SK-N-MC (cell line): ENCODE measurements around the gene ARHGAP22.

ENCODE experiments used
- DNase-seq: peaks from one replicate; pipeline ENCODE4 v3.0.0-alpha.2; 2011; ENCODE audit warnings: low read depth, low spot score
- H3K27ac ChIP-seq: fragments of 200-600 bp; sonication (generic); 2 replicates; pipeline ENCODE4 v1.5.1; 2016; ENCODE audit warnings: mixed run types
- H3K36me3 ChIP-seq: fragments of 200-600 bp; sonication (generic); 2 replicates; pipeline ENCODE4 v1.6.1; 2017; ENCODE audit warnings: antibody characterized with exemption, low read length, mixed read lengths; ENCODE audit not compliant: insufficient read depth
- H3K4me3 ChIP-seq: fragments of 200-600 bp; sonication (generic); 2 replicates; pipeline ENCODE4 v1.5.1; 2016
- H3K9ac ChIP-seq: fragments of 200-600 bp; sonication (generic); 2 replicates; pipeline ENCODE4 v1.8.0; 2017; ENCODE audit warnings: mixed run types, mixed read lengths; ENCODE audit not compliant: insufficient read length
- H3K9me3 ChIP-seq: fragments of 200-600 bp; sonication (generic); 2 replicates; pipeline ENCODE4 v1.6.1; 2017; ENCODE audit warnings: low read depth, mild to moderate bottlenecking, antibody characterized with exemption, low read length, moderate library complexity, mixed read lengths
- EZH2 ChIP-seq: fragments of 200-600 bp; sonication (generic); IDR thresholded peaks from one replicate; pipeline ENCODE4 v1.6.1; 2017; ENCODE audit warnings: antibody characterized with exemption
- FOXP2 ChIP-seq: optimal IDR thresholded peaks from 2 replicates; pipeline ENCODE3; 2011; ENCODE audit warnings: mild to moderate bottlenecking, moderate library complexity; ENCODE audit not compliant: insufficient read depth; ENCODE audit errors: extremely low read length, control extremely low read depth
- POLR2AphosphoS5 ChIP-seq: IDR thresholded peaks from 2 replicates; pipeline ENCODE4 v1.6.1; 2012; ENCODE audit warnings: mild to moderate bottlenecking, low read depth, low read length, borderline replicate concordance

ARHGAP22 gene

DNA sequence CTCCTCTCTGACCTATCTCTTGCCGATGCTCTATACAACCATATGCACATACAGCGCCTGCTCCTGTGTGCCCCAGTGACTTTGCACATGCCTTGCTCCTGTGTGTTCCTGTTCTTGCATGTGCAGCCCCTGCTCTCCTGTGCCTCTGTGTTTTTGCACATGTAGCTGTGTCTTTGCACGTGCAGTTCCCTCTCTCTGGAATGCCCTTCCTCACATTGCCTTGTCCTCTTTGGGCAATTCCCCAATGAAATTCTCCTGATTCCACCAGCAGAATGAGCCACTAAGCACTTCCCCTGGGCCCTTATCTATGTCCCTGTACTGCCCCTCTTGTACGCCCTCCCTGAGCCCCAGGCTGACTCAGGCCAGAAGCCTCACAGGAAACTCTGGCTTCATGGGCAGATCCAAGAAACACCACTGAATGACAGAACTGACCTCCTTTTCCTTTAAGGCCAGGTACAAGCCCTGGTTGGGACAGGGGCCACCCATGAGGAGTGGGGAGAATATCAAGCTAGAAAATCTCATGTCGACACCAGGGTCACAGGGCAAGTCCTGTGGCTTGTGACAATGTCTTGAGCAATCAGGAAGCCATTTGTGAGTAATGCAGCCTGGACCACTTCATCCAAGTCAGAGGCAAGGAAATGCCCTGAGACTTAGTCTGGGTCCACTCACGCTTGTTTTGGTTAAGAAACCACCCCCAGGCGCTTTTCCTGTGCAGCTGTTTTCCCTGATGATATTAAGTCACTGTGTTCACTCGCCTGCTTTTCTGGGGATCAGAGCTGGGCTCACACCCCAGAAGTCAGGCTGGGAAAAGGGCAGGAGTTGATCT, 1.9 kb upstream of the ARHGAP22 start:
- no peak for DNase-seq
- H3K36me3 ChIP-seq = no peaks in the 10 kb centered on the region
- H3K4me3 ChIP-seq = no peak overlapping the region
- no peak overlapping the region for H3K9ac ChIP-seq
- TF ChIP-seq POLR2AphosphoS5 (no peak), FOXP2 (no peak), EZH2 (no peak)
- no peak overlapping the region for H3K27ac ChIP-seq
- H3K9me3 ChIP-seq = no peaks in the 10 kb centered on the region

DNA sequence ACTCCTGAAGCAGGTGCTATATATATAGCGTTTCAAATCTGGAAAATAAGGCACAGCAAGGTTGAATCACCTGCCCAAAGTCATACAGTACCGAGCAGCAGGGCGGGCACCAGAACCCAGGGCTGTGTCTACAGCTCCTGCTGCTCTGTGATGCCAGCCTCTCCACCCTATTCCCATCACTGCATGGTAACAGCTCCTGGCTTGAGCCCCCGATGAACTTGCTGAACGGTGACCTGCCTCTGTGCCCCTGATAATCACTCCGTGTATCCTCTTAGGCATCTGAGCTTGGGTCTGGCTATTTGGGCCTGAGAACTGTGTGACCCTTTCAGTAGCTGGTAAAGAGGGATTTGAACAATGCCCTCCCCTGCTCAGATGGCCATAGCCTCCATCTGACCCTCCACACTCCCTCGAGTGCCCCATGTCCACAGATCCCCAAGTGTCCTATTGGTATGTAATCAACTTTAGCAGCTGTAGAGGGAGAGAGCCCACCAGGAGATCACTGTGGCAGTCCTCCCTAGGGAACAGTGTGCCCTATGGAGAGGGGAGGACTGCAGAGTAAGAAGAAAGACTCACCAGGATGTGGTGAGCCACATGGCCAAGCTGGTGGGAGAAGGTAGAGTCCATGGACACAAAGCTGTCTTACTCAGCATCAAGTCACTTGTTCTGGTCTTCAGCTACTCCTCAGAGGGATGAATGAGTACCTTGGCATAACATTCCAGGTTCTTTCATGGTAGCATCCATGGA, 1.1 kb upstream of the ARHGAP22 start:
- no peak overlapping the region for H3K9ac ChIP-seq
- H3K9me3 ChIP-seq = no peaks in the 10 kb centered on the region
- DNase-seq = no peak
- H3K4me3 ChIP-seq = no peak overlapping the region
- H3K36me3 ChIP-seq = no peaks in the 10 kb centered on the region
- no peak for TF ChIP-seq FOXP2
- TF ChIP-seq POLR2AphosphoS5 = no peak
- no peak for TF ChIP-seq EZH2
- no peak overlapping the region for H3K27ac ChIP-seq

DNA sequence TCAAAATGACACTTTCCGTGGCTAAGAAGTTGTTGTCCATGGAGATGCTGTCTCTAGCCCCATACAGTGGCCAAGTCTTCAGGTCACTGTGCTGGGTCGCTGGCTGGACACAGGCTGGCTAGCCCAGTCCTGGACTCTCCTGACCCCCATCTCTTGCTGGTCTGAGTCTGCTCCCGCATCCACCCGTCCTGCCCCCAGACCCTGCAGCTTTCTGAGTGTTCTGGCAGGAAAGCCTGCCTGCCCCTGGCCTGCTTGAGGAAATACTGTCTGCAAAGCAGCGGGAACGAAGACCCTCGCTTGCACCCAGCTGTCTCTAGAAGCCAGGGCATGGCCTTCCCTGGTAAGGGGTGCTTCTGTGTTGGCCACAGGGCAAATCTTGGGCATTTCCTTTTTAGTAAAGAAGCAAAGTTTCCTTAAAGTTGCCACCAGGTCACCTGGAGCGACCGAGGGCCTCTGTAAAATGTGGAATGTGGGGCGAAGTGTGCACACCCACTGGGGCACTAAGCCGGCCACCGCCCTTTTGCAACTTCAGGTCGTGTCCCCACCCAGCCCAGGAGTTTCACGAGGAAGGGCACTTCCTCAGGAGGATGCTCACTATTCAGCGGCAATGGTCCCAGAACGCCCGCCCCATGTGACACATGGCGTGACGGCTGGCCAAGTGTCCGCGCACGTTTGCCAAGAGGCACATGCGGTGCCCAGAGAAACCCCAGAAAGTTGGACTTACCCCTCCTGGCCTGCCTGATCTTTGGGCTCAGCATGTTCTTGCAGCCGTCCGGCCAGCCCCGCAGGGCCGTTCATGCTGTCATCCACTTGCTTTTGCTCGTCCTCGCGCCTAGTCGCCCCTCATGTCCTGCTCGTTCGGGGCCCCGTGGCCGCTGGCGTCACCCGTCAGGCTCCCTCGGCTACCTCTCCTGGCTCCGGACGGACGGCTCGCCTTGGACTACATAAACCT, 558 bp downstream of the ARHGAP22 start:
- no peak for TF ChIP-seq EZH2
- TF ChIP-seq POLR2AphosphoS5 = no peak
- no peak for TF ChIP-seq FOXP2
- Histone ChIP-seq H3K9ac (no peak overlapping the region), H3K36me3 (no peaks in the 10 kb centered on the region), H3K9me3 (no peaks in the 10 kb centered on the region), H3K4me3 (no peak overlapping the region), H3K27ac (no peak overlapping the region)
- no peak for DNase-seq

DNA sequence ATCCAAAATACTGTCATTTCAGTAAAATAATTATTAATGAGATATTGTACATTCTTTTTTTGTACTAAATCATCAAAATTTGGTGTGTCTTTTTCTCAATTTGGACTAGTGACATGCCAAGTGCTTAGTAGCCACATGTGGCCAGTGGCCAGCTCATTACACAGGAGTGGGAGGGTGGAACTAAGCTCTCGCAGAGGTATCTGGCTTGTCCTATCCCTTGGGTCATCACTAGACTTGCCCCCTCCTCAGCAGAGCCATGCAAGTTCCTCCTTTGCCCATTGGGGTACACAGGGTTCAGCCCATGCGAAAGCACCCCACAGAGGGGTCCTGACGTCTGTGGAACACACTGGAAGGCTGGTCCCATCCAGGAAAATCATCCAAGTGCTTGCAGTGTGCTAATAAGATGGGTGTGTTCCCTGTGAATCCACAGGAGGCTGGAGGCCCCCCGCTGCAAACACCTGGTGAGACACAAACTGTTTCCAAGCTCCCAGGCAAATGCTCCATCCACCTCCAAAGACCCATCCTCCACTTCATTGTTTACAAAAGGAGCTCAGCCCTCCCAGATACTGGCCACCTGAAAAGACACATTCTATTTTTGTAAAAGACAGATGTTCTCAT, 1.3 kb downstream of the ARHGAP22 start:
- no peaks in the 10 kb centered on the region for H3K9me3 ChIP-seq
- no peaks in the 10 kb centered on the region for H3K36me3 ChIP-seq
- no peak overlapping the region for H3K27ac ChIP-seq
- no peak for DNase-seq
- H3K4me3 ChIP-seq = no peak overlapping the region
- TF ChIP-seq FOXP2 = no peak
- TF ChIP-seq POLR2AphosphoS5 = no peak
- no peak for TF ChIP-seq EZH2
- H3K9ac ChIP-seq = no peak overlapping the region

DNA sequence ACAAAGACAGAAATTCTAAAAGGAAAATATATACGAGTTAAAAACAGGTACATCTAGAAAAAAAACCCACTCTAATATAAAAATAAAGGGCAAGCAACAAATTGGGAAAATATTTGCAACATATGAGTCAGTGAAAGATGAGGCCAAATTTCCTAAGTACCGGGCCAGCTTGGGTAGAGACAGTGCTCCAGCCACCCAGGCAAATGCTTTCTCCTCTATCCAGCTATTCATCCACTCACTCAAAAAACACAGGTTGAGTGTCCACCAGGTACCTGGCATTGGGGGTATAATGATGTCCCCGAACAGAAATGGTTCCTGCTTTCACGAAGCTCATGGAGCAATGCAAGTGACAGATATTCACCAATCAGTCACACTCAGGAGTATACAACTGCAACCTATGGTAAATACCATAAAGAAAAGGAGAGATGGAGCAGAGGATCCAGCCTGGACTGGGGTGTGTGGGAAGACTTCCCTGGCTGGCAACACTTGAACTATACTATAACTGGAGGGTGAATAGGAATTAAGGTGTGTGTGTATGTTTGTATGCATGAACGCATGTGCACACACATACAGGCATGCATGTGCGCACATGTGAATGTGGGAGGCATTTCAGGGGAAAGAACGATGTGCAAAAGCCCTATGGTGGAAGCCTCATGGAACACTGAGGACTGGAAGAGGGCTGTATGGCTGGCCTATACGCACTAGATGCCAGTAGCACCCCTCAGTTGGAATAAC, 2.3 kb downstream of the ARHGAP22 start:
- no peak for DNase-seq
- Histone ChIP-seq H3K9me3 (no peaks in the 10 kb centered on the region), H3K27ac (no peak overlapping the region), H3K4me3 (no peak overlapping the region), H3K9ac (no peak overlapping the region), H3K36me3 (no peaks in the 10 kb centered on the region)
- TF ChIP-seq POLR2AphosphoS5 (no peak), FOXP2 (no peak), EZH2 (no peak)

DNA sequence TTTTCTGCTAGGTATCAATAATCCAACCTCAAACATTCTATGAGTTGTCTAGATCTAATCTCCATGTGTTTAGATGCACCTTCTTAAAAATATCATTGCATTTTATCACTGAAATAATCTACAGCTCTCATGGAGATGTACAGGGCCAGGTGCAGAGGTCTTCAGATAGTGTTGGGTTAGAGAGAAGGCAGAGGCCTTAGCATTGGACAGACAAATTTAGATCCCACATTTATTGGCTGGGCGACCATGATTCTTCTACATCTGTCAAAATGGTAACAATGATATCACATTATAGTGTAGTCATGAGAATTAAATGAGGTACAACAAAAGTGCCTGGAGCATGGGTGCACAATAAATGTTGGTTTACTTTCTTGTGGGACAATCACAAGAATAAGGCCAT, 3.1 kb downstream of the ARHGAP22 start:
- Histone ChIP-seq H3K9ac (no peak overlapping the region), H3K9me3 (no peaks in the 10 kb centered on the region), H3K4me3 (no peak overlapping the region), H3K36me3 (no peaks in the 10 kb centered on the region), H3K27ac (no peak overlapping the region)
- no peak for TF ChIP-seq EZH2
- no peak for TF ChIP-seq POLR2AphosphoS5
- no peak for TF ChIP-seq FOXP2
- DNase-seq = no peak
